GM18909 (cell line): Measurements from ENCODE around the gene MST1.

Experiments
- ATAC-seq: cut with Tn5 transposase; IDR thresholded peaks from one replicate; pipeline ENCODE4 v1.9.1; 2021; ENCODE audit warnings: mild to moderate bottlenecking; ENCODE audit not compliant: unreplicated experiment, poor library complexity

MST1 gene

DNA sequence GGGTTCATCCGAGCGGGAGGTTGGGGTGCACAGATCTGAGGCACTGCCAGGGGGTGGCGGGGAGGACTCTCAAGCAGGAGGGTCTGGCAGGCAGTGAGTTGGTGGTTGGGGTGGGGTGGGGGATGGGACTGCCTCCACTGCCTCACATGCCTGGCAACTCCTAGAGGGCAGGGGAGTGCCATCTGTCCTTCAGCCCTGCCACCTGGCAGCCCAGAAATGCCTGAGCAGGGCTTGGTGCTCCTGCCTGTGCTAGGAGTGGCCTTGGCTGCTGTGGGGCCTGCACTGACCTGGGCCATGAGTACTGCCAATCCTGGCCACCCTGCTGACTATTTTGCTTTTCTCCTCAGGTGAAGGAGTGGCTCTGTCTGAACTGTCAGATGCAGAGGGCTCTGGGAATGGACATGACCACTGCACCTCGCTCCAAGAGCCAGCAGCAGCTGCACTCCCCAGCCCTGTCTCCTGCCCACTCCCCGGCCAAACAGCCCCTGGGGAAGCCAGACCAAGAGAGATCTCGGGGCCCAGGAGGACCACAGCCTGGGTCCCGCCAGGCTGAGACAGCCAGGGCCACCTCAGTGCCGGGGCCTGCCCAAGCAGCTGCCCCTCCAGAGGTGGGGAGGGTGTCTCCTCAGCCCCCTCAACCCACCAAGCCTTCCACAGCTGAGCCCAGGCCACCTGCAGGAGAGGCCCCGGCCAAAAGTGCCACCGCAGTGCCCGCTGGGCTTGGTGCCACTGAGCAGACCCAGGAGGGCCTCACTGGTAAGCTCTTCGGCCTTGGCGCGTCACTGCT lies 47.2 kb downstream of the MST1 start:
- no peak for ATAC-seq

DNA sequence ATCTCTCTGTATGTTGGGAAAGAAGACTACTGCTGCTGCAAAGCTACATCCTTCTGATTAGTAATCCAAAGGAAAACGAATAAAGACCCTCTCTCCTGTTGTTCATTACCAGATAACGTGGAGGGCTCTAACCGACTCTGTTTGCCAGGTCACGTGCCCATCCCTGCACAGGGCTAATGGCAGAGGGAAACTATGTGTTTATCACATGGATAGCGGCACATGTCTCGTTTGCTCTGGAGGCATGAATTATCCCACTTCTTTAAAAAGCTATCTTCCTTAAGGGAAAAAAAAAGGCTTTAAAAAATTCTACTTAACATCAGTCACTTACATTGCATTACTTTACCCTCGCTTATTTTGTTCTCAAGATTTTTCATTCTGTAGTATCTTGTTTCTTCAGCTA lies 48.0 kb downstream of the MST1 start:
- ATAC-seq: no peak

DNA sequence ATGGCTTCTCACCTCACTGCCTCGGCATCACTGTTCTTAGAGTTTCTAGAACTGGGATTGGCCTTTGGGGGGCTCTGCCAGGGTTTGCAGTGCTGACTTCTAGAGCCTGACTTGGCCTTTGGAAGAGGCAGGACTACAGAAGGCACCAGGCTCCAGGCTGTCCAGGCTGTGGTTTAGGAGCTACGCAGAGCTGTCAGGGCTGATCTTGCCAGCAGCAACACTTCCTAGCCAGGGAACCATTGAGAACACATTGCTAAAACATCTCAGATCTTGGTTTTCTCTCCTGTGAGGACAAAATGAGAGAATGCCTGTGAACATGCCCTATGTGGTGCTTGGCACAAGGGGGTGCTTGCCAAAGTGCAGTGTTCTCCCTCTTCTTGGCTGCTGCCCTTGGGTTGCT lies 49.7 kb downstream of the MST1 start:
- ATAC-seq: no peak

DNA sequence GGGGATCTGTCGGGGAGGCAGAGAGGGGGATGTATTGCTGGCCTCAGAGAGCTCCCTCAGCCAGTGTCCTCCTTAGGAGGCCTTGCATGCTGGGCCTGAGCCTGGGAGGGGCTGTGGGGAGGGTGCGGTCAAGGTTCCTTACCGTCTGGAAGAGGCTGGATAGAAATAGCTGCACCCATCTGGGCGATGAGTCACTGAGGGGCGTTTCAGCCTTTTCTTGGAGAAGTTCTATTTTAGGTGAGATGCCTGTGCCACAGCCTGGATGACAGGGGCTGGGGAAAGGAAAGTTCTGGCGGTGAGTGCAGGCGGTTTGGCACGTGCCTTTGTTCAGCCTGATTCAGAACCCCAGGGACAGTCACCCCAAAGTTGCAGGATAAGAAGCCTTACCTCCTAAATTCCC lies 50.8 kb downstream of the MST1 start:
- ATAC-seq: no peak

DNA sequence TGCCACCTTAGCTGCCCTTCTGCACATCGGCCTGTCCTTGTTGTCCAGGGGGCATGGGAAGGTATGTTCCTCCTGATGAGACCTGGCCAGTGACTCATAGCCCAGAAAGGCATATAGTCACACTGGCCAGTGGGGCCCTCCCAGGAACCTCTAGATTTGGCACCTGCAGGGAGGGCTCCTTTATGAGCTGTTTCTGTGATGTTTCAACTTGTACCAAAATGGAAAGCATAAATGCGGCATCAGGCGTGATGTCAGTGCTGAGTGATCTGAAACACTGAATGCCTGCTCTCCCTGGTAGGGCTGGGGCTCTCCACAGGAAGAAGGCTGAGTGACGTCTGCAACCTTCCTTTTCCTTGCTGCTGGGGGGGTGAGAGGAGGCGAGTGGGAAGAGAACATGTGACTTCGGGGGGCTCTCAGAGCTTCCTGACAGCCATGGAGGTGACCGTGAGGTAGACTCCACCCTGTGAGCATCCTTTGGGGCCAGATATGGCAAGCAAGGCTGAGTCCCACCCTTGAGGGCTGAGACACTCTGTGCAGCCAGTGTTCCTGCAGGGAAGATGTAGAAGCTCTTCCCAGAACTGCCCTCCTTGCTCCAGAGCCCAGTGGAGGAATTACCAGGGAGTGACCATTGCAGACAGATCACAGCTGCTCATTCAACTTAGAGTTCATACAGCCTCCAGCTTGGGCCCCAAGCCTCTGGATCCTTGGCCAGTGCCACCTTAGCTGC lies 52.2 kb downstream of the MST1 start:
- no peak for ATAC-seq

DNA sequence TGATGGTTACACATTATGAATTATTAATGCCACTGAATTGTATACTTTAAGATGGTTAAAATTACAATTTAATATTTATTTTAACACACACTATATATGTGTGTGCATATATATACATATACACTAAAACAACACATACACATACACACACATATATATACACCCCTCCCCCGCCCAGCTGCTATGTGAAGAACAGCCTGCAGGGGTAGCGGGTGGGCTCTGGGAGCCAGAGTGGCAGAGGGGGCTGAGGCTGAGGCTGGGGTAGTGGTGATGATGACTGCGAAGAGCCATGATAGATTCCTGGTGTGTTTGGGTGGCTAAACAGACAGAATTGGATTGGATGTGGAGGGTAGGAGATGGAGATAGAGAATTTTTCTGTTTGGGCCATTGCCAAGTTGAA lies 54.5 kb downstream of the MST1 start:
- no peak for ATAC-seq
